ENCODE results near the gene APH1B.

DNA sequence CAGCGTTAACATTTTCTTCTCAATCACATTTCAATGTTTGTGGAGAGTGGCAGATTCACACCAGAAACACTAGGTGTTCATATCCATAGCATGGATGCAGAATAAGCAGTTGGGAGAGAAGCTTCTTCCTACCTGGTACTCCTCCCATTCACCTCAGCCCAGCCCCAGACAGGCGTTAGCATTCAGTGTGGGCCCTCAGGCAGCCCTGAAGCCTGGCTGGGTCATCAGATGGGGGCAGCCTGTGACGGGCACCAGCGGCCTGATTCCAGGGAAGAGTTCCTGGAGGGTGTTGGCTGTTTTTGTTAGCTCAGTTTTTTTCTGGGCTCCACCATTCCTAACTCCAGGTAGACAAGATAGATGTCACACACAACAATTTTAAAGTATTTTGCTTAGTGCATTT, 31.1 kb downstream of the APH1B start:
- TF ChIP-seq, protein P1, sequence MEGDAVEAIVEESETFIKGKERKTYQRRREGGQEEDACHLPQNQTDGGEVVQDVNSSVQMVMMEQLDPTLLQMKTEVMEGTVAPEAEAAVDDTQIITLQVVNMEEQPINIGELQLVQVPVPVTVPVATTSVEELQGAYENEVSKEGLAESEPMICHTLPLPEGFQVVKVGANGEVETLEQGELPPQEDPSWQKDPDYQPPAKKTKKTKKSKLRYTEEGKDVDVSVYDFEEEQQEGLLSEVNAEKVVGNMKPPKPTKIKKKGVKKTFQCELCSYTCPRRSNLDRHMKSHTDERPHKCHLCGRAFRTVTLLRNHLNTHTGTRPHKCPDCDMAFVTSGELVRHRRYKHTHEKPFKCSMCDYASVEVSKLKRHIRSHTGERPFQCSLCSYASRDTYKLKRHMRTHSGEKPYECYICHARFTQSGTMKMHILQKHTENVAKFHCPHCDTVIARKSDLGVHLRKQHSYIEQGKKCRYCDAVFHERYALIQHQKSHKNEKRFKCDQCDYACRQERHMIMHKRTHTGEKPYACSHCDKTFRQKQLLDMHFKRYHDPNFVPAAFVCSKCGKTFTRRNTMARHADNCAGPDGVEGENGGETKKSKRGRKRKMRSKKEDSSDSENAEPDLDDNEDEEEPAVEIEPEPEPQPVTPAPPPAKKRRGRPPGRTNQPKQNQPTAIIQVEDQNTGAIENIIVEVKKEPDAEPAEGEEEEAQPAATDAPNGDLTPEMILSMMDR (IDR thresholded peaks at IDR 0.05), result no peak
- TF ChIP-seq POLR2A (IDR thresholded peaks at IDR 0.05) (no peak), EP300 (IDR thresholded peaks at IDR 0.05) (no peak)

Measured in sigmoid colon (tissue), 4 donors.